Measurements from ENCODE around the gene SINHCAF.
A peak's percentile ranks its signal among the peaks of the same experiment; 100 is the strongest.

Gene SINHCAF, protein sequence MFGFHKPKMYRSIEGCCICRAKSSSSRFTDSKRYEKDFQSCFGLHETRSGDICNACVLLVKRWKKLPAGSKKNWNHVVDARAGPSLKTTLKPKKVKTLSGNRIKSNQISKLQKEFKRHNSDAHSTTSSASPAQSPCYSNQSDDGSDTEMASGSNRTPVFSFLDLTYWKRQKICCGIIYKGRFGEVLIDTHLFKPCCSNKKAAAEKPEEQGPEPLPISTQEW

GRCh38 chr12:31325877-31326631 lies at the start of gene SINHCAF:
TSS of gene SINHCAF (minus strand) at chr12:31326150. CDS start at chr12:31298204, 27,946 bp downstream.
- peak; percentile 96 for DNase-seq (ENCODE audit: low read depth)

- DNase-seq (ENCODE audit: low read depth), result peak; percentile 14
Measured at GRCh38 chr12:31375422-31375821, 49.5 kb upstream of the SINHCAF start.

DNA sequence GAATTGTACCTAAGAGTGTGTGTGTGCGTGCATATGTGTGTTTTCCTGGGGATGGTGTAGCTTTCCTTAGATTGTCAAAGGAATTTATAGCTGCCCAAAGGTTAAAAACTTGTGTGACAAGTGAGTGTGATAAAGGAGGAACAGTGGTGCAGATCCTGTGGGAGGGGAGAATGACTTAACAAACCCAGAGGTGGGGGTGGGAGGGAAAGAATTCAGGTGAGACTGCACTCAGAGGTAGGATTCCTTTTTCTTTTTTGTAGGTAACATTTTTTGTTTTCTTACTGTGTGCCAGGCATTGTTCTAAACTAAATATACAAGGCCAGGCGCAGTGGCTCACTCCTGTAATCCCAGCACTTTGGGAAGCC lies 45.3 kb upstream of the SINHCAF start:
- no peak for DNase-seq (ENCODE audit: low read depth)

DNA sequence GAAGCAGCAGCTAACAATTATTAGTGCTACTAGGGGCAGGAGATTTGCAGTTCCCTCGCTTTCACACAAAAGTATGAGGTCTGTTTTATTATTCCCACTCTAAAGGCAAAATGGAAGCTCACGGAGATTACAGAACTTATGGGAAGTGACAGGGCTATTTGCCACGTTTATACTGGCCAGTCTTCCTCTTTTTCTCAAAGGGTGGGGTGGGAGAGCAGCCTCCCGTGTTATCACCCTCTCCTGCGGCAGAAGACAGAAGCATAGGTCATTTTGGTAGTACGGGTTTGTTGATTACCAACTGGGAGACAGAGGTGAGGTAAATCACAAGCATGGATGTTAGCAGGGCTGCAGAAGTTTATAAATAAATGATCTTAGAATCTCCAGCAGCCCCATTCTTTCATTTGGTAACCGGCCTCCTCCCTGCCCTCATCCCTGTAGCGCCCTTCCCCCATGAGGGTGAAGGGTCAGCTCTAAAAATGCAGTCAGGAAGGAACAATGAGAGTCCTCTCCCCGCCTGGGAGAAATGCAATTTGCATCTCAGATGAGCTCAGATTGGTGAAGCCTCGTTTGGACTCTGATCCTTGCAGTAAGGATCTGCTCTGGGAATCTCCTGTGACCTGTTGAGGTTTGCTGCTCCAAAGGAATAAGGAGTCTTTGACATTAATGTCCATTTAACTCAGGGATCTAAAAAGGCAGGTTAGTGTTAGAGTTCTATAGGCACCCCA lies 44.7 kb upstream of the SINHCAF start:
- peak; percentile 13 for DNase-seq (ENCODE audit: low read depth)

- peak; percentile 79 for DNase-seq (ENCODE audit: low read depth)
Measured at GRCh38 chr12:31369712-31370521, 44.0 kb upstream of the SINHCAF start.

GRCh38 chr12:31368666-31369361 lies 42.9 kb upstream of the SINHCAF start:
- no peak for DNase-seq (ENCODE audit: low read depth)

DNA sequence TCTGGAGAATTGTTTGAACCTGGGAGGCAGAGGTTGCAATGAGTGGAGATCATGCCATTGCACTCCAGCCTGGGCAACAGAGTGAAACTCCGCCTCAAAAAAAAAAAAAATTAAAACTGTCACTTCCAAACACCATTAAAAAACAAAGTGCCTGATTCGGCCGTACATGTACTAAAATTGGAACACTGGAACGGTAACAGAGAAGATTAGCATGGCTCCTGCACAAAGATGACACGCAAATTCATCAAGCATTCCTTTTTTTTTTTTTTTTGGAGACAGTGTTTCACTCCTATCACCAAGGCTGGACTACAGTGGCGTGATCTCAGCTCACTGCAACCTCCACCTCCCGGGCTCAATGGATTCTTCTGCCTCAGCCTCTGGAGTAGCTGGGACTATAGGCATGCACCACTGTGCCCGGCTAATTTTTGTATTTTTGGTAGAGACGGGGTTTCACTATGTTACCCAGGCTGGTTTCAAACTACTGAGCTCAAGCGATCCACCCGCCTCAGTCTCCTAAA lies 40.2 kb upstream of the SINHCAF start:
- DNase-seq (ENCODE audit: low read depth), result no peak

DNA sequence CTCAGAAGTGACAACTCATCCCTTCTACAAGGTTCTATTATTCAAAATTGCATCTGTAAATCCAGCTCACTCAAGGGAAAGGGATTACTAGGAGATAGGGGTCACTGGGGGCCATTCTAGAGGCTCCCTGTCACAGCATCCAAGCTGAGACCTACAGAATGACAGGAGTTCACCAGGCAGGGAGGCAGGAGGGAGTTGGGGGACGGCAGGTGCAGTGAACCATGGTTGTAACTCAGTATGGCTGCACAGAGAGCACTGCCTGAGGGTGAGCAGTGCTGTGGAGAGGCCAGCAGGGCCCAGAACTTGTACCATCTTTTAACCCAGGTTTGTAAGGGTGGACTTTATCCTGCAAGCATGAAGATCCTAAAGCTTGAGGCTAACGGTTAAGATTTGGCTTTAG lies 37.9 kb upstream of the SINHCAF start:
- no peak for DNase-seq (ENCODE audit: low read depth)

DNA sequence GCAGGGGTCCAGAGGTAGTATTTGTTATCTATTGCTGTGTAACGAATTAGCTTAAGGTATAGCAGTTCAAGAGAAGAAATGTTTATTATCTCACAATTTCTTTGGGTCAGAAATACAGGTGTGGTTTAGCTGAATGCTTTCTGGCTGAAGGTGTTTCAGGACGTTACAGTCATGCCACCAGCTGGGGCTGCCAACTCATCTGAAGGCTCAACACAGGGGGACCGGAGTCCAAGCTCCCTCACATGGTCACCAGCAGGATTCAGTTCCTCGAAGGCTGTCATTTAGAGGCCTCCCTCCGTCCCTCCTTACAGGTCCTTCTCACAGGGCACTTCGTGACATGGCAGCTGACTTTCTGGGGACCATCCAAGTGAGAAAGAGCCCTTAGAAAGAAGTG lies 37.5 kb upstream of the SINHCAF start:
- no peak for DNase-seq (ENCODE audit: low read depth)

- no peak for DNase-seq (ENCODE audit: low read depth)
Measured at GRCh38 chr12:31362759-31363415, 36.9 kb upstream of the SINHCAF start.

DNA sequence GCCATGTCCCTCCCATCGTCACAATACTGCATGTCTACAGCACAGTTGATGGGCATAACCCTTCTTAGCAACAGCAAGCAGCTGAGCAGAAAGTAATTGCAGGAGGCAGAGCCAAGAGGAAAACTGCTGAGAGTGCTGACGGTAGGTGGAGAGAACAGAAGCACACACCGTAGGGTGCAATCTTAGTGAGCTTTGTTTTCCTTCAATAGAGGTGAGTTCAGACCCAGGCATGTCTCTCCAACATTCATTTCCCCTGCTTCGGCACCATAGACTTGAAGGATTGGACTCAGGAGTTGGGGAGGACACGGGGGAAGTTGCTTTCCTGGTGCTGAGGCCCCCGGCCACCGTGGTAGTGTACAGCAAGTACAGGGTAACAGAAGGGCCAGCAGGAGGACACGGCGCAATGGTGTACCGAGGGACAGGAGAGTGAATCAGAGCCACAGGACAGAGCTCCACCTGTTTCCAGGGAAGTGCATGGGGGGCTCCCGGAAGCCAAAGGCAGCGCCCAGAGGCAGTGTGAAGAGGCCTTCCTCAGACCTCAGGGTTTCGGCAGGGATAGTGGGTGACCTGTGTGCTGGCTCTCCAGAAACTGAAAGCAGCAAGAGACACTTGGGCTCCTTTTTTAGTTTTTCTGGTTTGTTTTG lies 36.3 kb upstream of the SINHCAF start:
- no peak for DNase-seq (ENCODE audit: low read depth)

- DNase-seq (ENCODE audit: low read depth), result no peak
Measured at GRCh38 chr12:31361730-31362114, 35.8 kb upstream of the SINHCAF start.

GRCh38 chr12:31355747-31356107 lies 29.8 kb upstream of the SINHCAF start:
- DNase-seq (ENCODE audit: low read depth), result no peak

- no peak for DNase-seq (ENCODE audit: low read depth)
Measured at GRCh38 chr12:31353750-31354708, 28.1 kb upstream of the SINHCAF start.

- no peak for DNase-seq (ENCODE audit: low read depth)
Measured at GRCh38 chr12:31346267-31346666, 20.3 kb upstream of the SINHCAF start.

- DNase-seq (ENCODE audit: low read depth), result no peak
Measured at GRCh38 chr12:31343139-31343538, 17.2 kb upstream of the SINHCAF start.

- peak; percentile 18 for DNase-seq (ENCODE audit: low read depth)
Measured at GRCh38 chr12:31342286-31342685, 16.3 kb upstream of the SINHCAF start.

DNA sequence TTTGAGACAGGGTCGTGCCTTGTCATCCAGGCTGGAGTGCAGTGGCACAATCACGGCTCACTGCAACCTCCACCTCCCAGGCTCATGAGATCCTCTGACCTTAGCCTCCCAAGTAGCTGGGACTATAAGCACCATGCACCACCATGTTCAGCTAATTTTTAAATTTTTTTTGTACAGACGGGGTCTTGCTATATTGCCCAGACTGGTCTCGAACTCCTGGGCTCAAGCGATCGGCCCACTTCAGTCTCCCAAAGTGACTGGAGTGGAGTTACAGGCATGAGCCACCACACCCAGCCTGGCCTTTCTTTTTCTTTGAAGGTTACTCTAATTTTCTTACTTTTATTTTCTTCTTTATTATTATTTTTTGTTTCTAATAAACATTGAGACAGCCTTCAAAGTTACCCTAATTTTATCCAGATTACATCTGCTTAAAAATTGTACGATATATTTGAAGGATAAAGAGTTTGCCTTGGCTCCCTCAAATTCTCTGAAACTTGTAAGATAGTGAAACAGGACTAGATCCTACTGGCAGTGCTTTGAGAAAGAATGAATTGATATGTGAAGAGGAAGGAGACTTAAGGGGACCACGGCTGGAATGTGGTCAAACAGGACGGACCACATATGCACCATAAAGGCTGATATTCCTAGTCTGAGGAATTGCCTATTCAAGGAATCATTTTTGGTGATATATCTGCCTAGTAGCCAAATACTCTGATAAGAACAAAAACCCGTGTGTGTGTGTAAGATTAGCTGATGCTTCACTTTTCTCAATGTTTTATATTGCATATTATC lies 14.1 kb upstream of the SINHCAF start:
- DNase-seq (ENCODE audit: low read depth), result no peak

Measured in amniotic epithelial cell (primary cell).